Uterus (tissue), 2 donors: ENCODE results near the gene SIM1.

Experiments used
- POLR2A ChIP-seq, 2 donors: fragments of 450-650 bp; IDR thresholded peaks; one replicate each; pipeline ENCODE4 v1.6.1; 2016; ENCODE audit warnings: antibody characterized with exemption in 2 of 2, mild to moderate bottlenecking in 1 of 2, moderate library complexity in 1 of 2
- TF ChIP-seq, protein P1 (sequence below), 4 experiments: fragments of 200-600 bp in 2 of 4; fragments of 450-650 bp in 2 of 4; sonication (generic) in 2 of 4; IDR thresholded peaks; one replicate each; pipeline ENCODE4 v1.5.1; 2016 to 2019; ENCODE audit warnings: antibody characterized with exemption in 4 of 4, mild to moderate bottlenecking in 2 of 4, moderate library complexity in 1 of 4

DNA sequence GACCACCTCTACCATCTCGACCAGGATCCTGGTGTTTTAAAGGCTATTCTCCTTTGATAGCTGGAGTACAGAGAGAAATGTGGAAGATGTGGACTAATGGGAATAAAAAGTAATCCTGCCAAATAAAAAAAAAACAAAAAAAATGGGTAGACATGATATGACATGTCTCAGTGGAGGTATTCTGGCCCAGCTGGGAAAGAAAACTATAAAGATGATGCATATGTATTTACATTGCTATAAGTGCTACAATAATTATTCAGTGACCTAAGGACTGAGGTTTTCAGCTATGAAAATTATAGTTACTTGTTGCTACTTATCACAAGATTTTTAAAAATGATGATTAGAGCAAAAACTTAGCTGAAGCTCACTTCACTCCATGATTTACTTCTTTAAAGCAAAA lies 101.1 kb downstream of the SIM1 start:
- TF ChIP-seq, protein P1, sequence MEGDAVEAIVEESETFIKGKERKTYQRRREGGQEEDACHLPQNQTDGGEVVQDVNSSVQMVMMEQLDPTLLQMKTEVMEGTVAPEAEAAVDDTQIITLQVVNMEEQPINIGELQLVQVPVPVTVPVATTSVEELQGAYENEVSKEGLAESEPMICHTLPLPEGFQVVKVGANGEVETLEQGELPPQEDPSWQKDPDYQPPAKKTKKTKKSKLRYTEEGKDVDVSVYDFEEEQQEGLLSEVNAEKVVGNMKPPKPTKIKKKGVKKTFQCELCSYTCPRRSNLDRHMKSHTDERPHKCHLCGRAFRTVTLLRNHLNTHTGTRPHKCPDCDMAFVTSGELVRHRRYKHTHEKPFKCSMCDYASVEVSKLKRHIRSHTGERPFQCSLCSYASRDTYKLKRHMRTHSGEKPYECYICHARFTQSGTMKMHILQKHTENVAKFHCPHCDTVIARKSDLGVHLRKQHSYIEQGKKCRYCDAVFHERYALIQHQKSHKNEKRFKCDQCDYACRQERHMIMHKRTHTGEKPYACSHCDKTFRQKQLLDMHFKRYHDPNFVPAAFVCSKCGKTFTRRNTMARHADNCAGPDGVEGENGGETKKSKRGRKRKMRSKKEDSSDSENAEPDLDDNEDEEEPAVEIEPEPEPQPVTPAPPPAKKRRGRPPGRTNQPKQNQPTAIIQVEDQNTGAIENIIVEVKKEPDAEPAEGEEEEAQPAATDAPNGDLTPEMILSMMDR (IDR thresholded peaks at IDR 0.05): no peak
- TF ChIP-seq POLR2A (IDR thresholded peaks at IDR 0.05): no peak
